Glutamatergic neuron (in vitro differentiated cells): ENCODE data around the gene FAM177A1. TPM values are rescaled to one million over a fixed set of nuclear protein-coding genes. Genes with fewer than 3 reads are reported as not detected.

Experiments
- DNase-seq: peaks from one replicate; pipeline ENCODE4 v3.0.0; 2022
- H3K27ac Mint-ChIP-seq: one replicate; pipeline ENCODE4 v1.8.0; 2020; ENCODE audit warnings: mild to moderate bottlenecking, mixed read lengths, inconsistent platforms; ENCODE audit not compliant: unreplicated experiment
- H3K27me3 Mint-ChIP-seq: one replicate; pipeline ENCODE4 v1.8.0; 2020; ENCODE audit warnings: mild to moderate bottlenecking, moderate library complexity, mixed read lengths, inconsistent platforms; ENCODE audit not compliant: unreplicated experiment
- H3K36me3 Mint-ChIP-seq: one replicate; pipeline ENCODE4 v1.8.0; 2020; ENCODE audit warnings: mild to moderate bottlenecking, mixed read lengths, inconsistent platforms; ENCODE audit not compliant: unreplicated experiment
- H3K4me1 Mint-ChIP-seq: one replicate; pipeline ENCODE4 v1.8.0; 2020; ENCODE audit warnings: mild to moderate bottlenecking, low read depth, mixed read lengths, inconsistent platforms; ENCODE audit not compliant: unreplicated experiment
- H3K4me3 Mint-ChIP-seq: one replicate; pipeline ENCODE4 v1.8.0; 2020; ENCODE audit warnings: mild to moderate bottlenecking, mixed read lengths, inconsistent platforms; ENCODE audit not compliant: unreplicated experiment
- H3K9me3 Mint-ChIP-seq: one replicate; pipeline ENCODE4 v1.8.0; 2020; ENCODE audit warnings: mild to moderate bottlenecking, moderate library complexity, mixed read lengths, inconsistent platforms; ENCODE audit not compliant: unreplicated experiment
- long read RNA-seq: library from polyadenylated mRNA; unstranded; transcript quantifications from one replicate; pipeline ENCODE4 v2.0.0, GENCODE V29; 2020; ENCODE audit not compliant: unreplicated experiment
- total RNA-seq: library from RNA; stranded (reverse); fragmentation: NEBNext Ultra II Directional; extraction: Animal tissue kit (Norgen Biotek cat#: 25700); gene quantifications from one replicate; pipeline ENCODE4 v1.2.1, GENCODE V29; 2021; ENCODE audit not compliant: unreplicated experiment
- TF ChIP-seq, protein P1 (sequence below): fragments of 200-600 bp; sonication (generic); IDR thresholded peaks from one replicate; pipeline ENCODE4 v1.5.0; 2021; ENCODE audit not compliant: partially characterized antibody, unreplicated experiment

Gene FAM177A1, protein sequence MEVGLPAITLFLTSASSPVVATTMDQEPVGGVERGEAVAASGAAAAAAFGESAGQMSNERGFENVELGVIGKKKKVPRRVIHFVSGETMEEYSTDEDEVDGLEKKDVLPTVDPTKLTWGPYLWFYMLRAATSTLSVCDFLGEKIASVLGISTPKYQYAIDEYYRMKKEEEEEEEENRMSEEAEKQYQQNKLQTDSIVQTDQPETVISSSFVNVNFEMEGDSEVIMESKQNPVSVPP
- 72.7 TPM for total RNA-seq
- long read RNA-seq, transcript FAM177A1-202 (6 exons, 858 nt): major isoform, 14 of 46 reads
- long read RNA-seq, transcript FAM177A1-201 (5 exons, 2,927 nt): minor isoform, 8 of 46 reads
- long read RNA-seq, partial matches to known transcripts: 10 of 46 reads
- long read RNA-seq, other reads (novel, unspliced or antisense): 10 of 46 reads

DNA sequence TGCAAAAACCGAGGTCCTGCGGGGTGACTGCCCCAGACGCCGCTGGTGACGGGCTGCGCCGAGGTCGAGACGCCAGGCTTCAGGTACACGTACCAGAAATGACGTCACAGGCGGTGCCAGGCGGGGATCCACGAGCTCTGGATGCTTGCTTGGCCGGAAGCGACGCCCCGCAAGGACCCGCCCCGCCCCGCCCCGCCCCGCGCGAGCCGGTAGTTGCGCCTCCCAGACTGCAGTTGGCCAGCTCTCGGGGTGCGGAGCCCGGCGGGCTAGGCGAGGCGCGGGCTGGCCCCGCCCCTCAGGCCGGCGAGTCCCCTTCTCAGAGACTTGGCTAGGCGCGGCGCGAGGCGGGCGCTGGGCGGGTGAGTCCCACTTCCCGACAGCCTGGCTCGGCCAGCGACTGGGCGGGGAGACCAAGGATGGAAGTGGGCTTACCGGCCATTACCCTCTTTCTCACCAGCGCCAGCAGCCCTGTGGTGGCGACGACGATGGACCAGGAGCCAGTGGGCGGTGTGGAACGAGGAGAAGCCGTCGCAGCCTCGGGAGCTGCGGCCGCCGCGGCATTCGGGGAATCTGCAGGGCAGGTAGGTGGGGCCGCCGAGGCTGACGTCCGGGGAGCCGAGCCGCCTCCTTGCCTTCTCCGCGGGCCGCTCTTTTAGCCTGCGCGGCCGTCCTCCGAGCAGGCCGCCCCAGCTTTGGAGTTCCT, at the start of gene FAM177A1:
Gene FAM177A1, plus strand, starts transcription at position 225 of the 703 bp plus-strand sequence. Its CDS starts 192 bp downstream, at position 417.
- no peaks in the 10 kb centered on the region for H3K36me3 Mint-ChIP-seq

DNA sequence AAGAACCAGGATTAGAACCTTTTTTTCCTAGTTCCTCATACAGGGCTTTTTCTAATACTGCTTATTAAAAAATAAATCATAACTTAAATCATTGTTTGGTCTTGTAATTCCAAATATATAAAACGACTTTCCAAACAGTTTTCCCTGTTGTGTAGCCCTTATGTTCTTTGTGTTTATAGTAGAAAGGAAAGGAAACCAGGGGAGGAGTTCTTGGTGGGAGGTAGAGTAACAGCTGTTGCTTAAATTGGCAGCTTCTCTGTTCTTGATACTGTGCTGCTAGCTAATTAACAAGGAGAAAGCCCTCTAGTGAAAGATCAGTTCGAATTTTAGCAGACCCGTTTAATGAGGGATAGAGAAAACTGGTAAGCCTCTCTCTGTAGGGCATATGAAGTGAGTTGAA, 48.3 kb upstream of the FAM177A1 start:
- no peak for DNase-seq

More for the DNA sequence above, at the start of gene FAM177A1:
- Mint-ChIP-seq H3K4me1 (peaks cover 6% of the 10 kb centered on the region), H3K27me3 (no peaks in the 10 kb centered on the region), H3K27ac (peak within 1 kb of the TSS; percentile 95), H3K9me3 (peaks cover 2% of the 10 kb centered on the region), H3K4me3 (peak within 1 kb of the TSS; percentile 98)
- TF ChIP-seq, protein P1, sequence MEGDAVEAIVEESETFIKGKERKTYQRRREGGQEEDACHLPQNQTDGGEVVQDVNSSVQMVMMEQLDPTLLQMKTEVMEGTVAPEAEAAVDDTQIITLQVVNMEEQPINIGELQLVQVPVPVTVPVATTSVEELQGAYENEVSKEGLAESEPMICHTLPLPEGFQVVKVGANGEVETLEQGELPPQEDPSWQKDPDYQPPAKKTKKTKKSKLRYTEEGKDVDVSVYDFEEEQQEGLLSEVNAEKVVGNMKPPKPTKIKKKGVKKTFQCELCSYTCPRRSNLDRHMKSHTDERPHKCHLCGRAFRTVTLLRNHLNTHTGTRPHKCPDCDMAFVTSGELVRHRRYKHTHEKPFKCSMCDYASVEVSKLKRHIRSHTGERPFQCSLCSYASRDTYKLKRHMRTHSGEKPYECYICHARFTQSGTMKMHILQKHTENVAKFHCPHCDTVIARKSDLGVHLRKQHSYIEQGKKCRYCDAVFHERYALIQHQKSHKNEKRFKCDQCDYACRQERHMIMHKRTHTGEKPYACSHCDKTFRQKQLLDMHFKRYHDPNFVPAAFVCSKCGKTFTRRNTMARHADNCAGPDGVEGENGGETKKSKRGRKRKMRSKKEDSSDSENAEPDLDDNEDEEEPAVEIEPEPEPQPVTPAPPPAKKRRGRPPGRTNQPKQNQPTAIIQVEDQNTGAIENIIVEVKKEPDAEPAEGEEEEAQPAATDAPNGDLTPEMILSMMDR: no peak
- DNase-seq: peak; percentile 98

DNA sequence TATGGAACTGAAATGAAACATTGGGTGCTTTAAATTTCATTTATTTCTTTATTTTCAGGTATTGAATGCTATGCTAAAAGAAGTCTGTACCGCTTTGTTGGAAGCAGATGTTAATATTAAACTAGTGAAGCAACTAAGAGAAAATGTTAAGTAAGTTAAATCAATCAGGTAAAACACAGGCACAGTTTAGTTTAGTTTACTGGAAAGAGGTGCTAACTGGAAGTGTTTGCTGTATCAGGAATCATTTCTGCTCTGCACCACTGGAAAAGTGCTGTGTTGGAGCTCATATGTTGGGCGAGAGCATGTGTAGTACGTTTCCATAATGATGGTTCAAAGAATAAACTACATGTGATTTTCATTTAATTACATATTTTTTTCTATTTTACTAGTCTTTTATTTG, 46.6 kb upstream of the FAM177A1 start:
- TF ChIP-seq, protein P1: no peak
- Mint-ChIP-seq H3K27ac (no peak overlapping the region), H3K36me3 (no peaks in the 10 kb centered on the region), H3K27me3 (no peaks in the 10 kb centered on the region), H3K9me3 (no peaks in the 10 kb centered on the region), H3K4me3 (no peak overlapping the region), H3K4me1 (peaks cover 10% of the 10 kb centered on the region)
- DNase-seq: no peak

More for the DNA sequence above, 48.3 kb upstream of the FAM177A1 start:
- Mint-ChIP-seq H3K9me3 (no peaks in the 10 kb centered on the region), H3K4me1 (peaks cover 10% of the 10 kb centered on the region), H3K27me3 (no peaks in the 10 kb centered on the region), H3K4me3 (no peak overlapping the region), H3K36me3 (no peaks in the 10 kb centered on the region), H3K27ac (peak overlapping the region; percentile 91)
- TF ChIP-seq, protein P1: no peak

DNA sequence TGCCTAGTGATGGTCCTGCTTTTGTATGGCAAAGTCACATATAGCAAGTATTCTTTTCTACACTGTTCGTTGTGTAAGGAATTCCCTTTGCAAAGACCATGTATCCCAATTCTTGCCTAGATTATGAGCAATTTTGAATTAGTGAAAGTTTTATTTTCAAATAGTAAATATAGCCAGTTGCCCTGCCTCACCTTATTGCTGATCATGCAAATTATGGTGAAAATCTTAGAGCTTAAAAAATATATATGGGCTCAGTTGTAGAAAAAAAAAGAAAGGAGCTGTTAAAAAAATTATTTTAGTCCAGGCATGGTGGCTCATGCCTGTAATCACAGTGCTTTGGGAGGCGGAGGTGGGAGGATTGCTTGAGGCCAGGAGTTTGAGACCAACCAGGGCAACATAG, 44.5 kb upstream of the FAM177A1 start:
- Mint-ChIP-seq H3K4me3 (no peak overlapping the region), H3K27me3 (no peaks in the 10 kb centered on the region), H3K27ac (no peak overlapping the region), H3K4me1 (peaks cover 7% of the 10 kb centered on the region), H3K9me3 (peaks cover 1% of the 10 kb centered on the region), H3K36me3 (no peaks in the 10 kb centered on the region)
- TF ChIP-seq, protein P1: no peak
- DNase-seq: no peak
